Measurements from ENCODE around the gene ACVR1.
"Not testable (repeated sequence)": the region's sequence is repeated elsewhere in the genome, so short reads cannot be mapped to it uniquely, and the experiment has no call there.

Gene ACVR1

GRCh38 chr2:157779794-157780193 lies 96.3 kb downstream of the ACVR1 start:
- peaks cover 18 to 26% of the 10 kb centered on the region in 2 donors for H3K36me3 ChIP-seq (ENCODE audit: control insufficient read depth in 1 of 2, insufficient read depth in 2 of 2, low read length in 2 of 2)
- no peaks in the 10 kb centered on the region for H3K27me3 ChIP-seq (ENCODE audit: low read depth, low read length)
- H3K9me3 ChIP-seq (ENCODE audit: control insufficient read depth in 1 of 2, low read length in 2 of 2): no peaks in the 10 kb centered on the region
- no peak overlapping the region for H3K27ac ChIP-seq (ENCODE audit: low read length)
- H3K4me3 ChIP-seq (ENCODE audit: low read depth in 1 of 2, low read length in 2 of 2): no peak overlapping the region
- peaks cover 5 to 13% of the 10 kb centered on the region in 2 donors for H3K4me1 ChIP-seq (ENCODE audit: control insufficient read depth in 1 of 2, insufficient read depth in 2 of 2, low read length in 2 of 2)

- Histone ChIP-seq H3K27ac (ENCODE audit: low read length) (no peak overlapping the region), H3K9me3 (ENCODE audit: control insufficient read depth in 1 of 2, low read length in 2 of 2) (no peaks in the 10 kb centered on the region), H3K4me1 (ENCODE audit: control insufficient read depth in 1 of 2, insufficient read depth in 2 of 2, low read length in 2 of 2) (peaks cover 4 to 8% of the 10 kb centered on the region in 2 donors), H3K4me3 (ENCODE audit: low read depth in 1 of 2, low read length in 2 of 2) (no peak overlapping the region), H3K36me3 (ENCODE audit: control insufficient read depth in 1 of 2, insufficient read depth in 2 of 2, low read length in 2 of 2) (peaks cover 25 to 35% of the 10 kb centered on the region in 2 donors), H3K27me3 (ENCODE audit: low read depth, low read length) (no peaks in the 10 kb centered on the region)
These were observed 98.7 kb downstream of the ACVR1 start for GRCh38 chr2:157777427-157777826.

- Histone ChIP-seq H3K9me3 (ENCODE audit: control insufficient read depth in 1 of 2, low read length in 2 of 2) (no peaks in the 10 kb centered on the region), H3K4me1 (ENCODE audit: control insufficient read depth in 1 of 2, insufficient read depth in 2 of 2, low read length in 2 of 2) (no peaks in the 10 kb centered on the region), H3K36me3 (ENCODE audit: control insufficient read depth in 1 of 2, insufficient read depth in 2 of 2, low read length in 2 of 2) (peaks cover 51 to 60% of the 10 kb centered on the region in 2 donors), H3K27me3 (ENCODE audit: low read depth, low read length) (no peaks in the 10 kb centered on the region), H3K27ac (ENCODE audit: low read length) (no peak overlapping the region), H3K4me3 (ENCODE audit: low read depth in 1 of 2, low read length in 2 of 2) (no peak overlapping the region)
These were observed 104.9 kb downstream of the ACVR1 start for GRCh38 chr2:157771234-157771633.

GRCh38 chr2:157769856-157770255 lies 106.3 kb downstream of the ACVR1 start:
- Histone ChIP-seq H3K27ac (ENCODE audit: low read length) (no peak overlapping the region), H3K36me3 (ENCODE audit: control insufficient read depth in 1 of 2, insufficient read depth in 2 of 2, low read length in 2 of 2) (peaks cover 56 to 63% of the 10 kb centered on the region in 2 donors), H3K9me3 (ENCODE audit: control insufficient read depth in 1 of 2, low read length in 2 of 2) (no peaks in the 10 kb centered on the region), H3K4me3 (ENCODE audit: low read depth in 1 of 2, low read length in 2 of 2) (no peak overlapping the region), H3K27me3 (ENCODE audit: low read depth, low read length) (no peaks in the 10 kb centered on the region), H3K4me1 (ENCODE audit: control insufficient read depth in 1 of 2, insufficient read depth in 2 of 2, low read length in 2 of 2) (no peaks in the 10 kb centered on the region)

- no peak overlapping the region for H3K27ac ChIP-seq (ENCODE audit: low read length)
- peaks cover 40 to 77% of the 10 kb centered on the region in 2 donors for H3K36me3 ChIP-seq (ENCODE audit: control insufficient read depth in 1 of 2, insufficient read depth in 2 of 2, low read length in 2 of 2)
- H3K27me3 ChIP-seq (ENCODE audit: low read depth, low read length): no peaks in the 10 kb centered on the region
- no peak overlapping the region for H3K4me3 ChIP-seq (ENCODE audit: low read depth in 1 of 2, low read length in 2 of 2)
- H3K9me3 ChIP-seq (ENCODE audit: control insufficient read depth in 1 of 2, low read length in 2 of 2): no peaks in the 10 kb centered on the region
- no peaks in the 10 kb centered on the region for H3K4me1 ChIP-seq (ENCODE audit: control insufficient read depth in 1 of 2, insufficient read depth in 2 of 2, low read length in 2 of 2)
These were observed 111.7 kb downstream of the ACVR1 start for GRCh38 chr2:157764386-157764785.

- Histone ChIP-seq H3K4me1 (ENCODE audit: control insufficient read depth in 1 of 2, insufficient read depth in 2 of 2, low read length in 2 of 2) (no peaks in the 10 kb centered on the region), H3K4me3 (ENCODE audit: low read depth in 1 of 2, low read length in 2 of 2) (no peak overlapping the region), H3K36me3 (ENCODE audit: control insufficient read depth in 1 of 2, insufficient read depth in 2 of 2, low read length in 2 of 2) (peaks cover 37 to 70% of the 10 kb centered on the region in 2 donors), H3K27me3 (ENCODE audit: low read depth, low read length) (no peaks in the 10 kb centered on the region), H3K27ac (ENCODE audit: low read length) (no peak overlapping the region), H3K9me3 (ENCODE audit: control insufficient read depth in 1 of 2, low read length in 2 of 2) (peaks cover 7% of the 10 kb centered on the region in 2 donors)
These were observed 114.6 kb downstream of the ACVR1 start for GRCh38 chr2:157761520-157761919.

GRCh38 chr2:157760949-157761348 lies 115.2 kb downstream of the ACVR1 start:
- no peak overlapping the region for H3K4me3 ChIP-seq (ENCODE audit: low read depth in 1 of 2, low read length in 2 of 2)
- peaks cover 7 to 9% of the 10 kb centered on the region in 2 donors for H3K9me3 ChIP-seq (ENCODE audit: control insufficient read depth in 1 of 2, low read length in 2 of 2)
- no peaks in the 10 kb centered on the region for H3K27me3 ChIP-seq (ENCODE audit: low read depth, low read length)
- H3K27ac ChIP-seq (ENCODE audit: low read length): no peak overlapping the region
- H3K4me1 ChIP-seq (ENCODE audit: control insufficient read depth in 1 of 2, insufficient read depth in 2 of 2, low read length in 2 of 2): no peaks in the 10 kb centered on the region
- H3K36me3 ChIP-seq (ENCODE audit: control insufficient read depth in 1 of 2, insufficient read depth in 2 of 2, low read length in 2 of 2): peaks cover 34 to 70% of the 10 kb centered on the region in 2 donors

GRCh38 chr2:157759855-157760254 lies 116.3 kb downstream of the ACVR1 start:
- no peaks in the 10 kb centered on the region for H3K4me1 ChIP-seq (ENCODE audit: control insufficient read depth in 1 of 2, insufficient read depth in 2 of 2, low read length in 2 of 2)
- H3K36me3 ChIP-seq (ENCODE audit: control insufficient read depth in 1 of 2, insufficient read depth in 2 of 2, low read length in 2 of 2): peaks cover 23 to 62% of the 10 kb centered on the region in 2 donors
- H3K4me3 ChIP-seq (ENCODE audit: low read depth in 1 of 2, low read length in 2 of 2): no peak overlapping the region
- H3K27me3 ChIP-seq (ENCODE audit: low read depth, low read length): no peaks in the 10 kb centered on the region
- H3K27ac ChIP-seq (ENCODE audit: low read length): no peak overlapping the region
- H3K9me3 ChIP-seq (ENCODE audit: control insufficient read depth in 1 of 2, low read length in 2 of 2): peaks cover 7 to 12% of the 10 kb centered on the region in 2 donors

- Histone ChIP-seq H3K4me3 (ENCODE audit: low read depth in 1 of 2, low read length in 2 of 2) (no peak overlapping the region), H3K27me3 (ENCODE audit: low read depth, low read length) (no peaks in the 10 kb centered on the region), H3K4me1 (ENCODE audit: control insufficient read depth in 1 of 2, insufficient read depth in 2 of 2, low read length in 2 of 2) (no peaks in the 10 kb centered on the region), H3K36me3 (ENCODE audit: control insufficient read depth in 1 of 2, insufficient read depth in 2 of 2, low read length in 2 of 2) (peaks cover 19 to 53% of the 10 kb centered on the region in 2 donors), H3K27ac (ENCODE audit: low read length) (no peak overlapping the region), H3K9me3 (ENCODE audit: control insufficient read depth in 1 of 2, low read length in 2 of 2) (peaks cover 7 to 12% of the 10 kb centered on the region in 2 donors)
These were observed 117.5 kb downstream of the ACVR1 start for GRCh38 chr2:157758586-157758985.

- H3K36me3 ChIP-seq (ENCODE audit: control insufficient read depth in 1 of 2, insufficient read depth in 2 of 2, low read length in 2 of 2): peaks cover 16 to 47% of the 10 kb centered on the region in 2 donors
- H3K27ac ChIP-seq (ENCODE audit: low read length): no peak overlapping the region
- no peaks in the 10 kb centered on the region for H3K4me1 ChIP-seq (ENCODE audit: control insufficient read depth in 1 of 2, insufficient read depth in 2 of 2, low read length in 2 of 2)
- H3K4me3 ChIP-seq (ENCODE audit: low read depth in 1 of 2, low read length in 2 of 2): no peak overlapping the region
- H3K9me3 ChIP-seq (ENCODE audit: control insufficient read depth in 1 of 2, low read length in 2 of 2): peaks cover 7 to 12% of the 10 kb centered on the region in 2 donors
- H3K27me3 ChIP-seq (ENCODE audit: low read depth, low read length): no peaks in the 10 kb centered on the region
These were observed 118.6 kb downstream of the ACVR1 start for GRCh38 chr2:157757500-157757899.

- peaks cover 14 to 50% of the 10 kb centered on the region in 2 donors for H3K36me3 ChIP-seq (ENCODE audit: control insufficient read depth in 1 of 2, insufficient read depth in 2 of 2, low read length in 2 of 2)
- not testable (repeated sequence) for H3K4me1 ChIP-seq (ENCODE audit: control insufficient read depth in 1 of 2, insufficient read depth in 2 of 2, low read length in 2 of 2); H3K4me3 ChIP-seq (ENCODE audit: low read depth in 1 of 2, low read length in 2 of 2); H3K27me3 ChIP-seq (ENCODE audit: low read depth, low read length); H3K27ac ChIP-seq (ENCODE audit: low read length)
- H3K9me3 ChIP-seq (ENCODE audit: control insufficient read depth in 1 of 2, low read length in 2 of 2): peaks cover 7 to 12% of the 10 kb centered on the region in 2 donors
These were observed 119.7 kb downstream of the ACVR1 start for GRCh38 chr2:157756447-157756846.

- Histone ChIP-seq H3K4me1 (ENCODE audit: control insufficient read depth in 1 of 2, insufficient read depth in 2 of 2, low read length in 2 of 2) (peaks cover 0 to 5% of the 10 kb centered on the region in 2 donors), H3K27ac (ENCODE audit: low read length) (no peak overlapping the region), H3K36me3 (ENCODE audit: control insufficient read depth in 1 of 2, insufficient read depth in 2 of 2, low read length in 2 of 2) (peaks cover 0 to 24% of the 10 kb centered on the region in 2 donors), H3K9me3 (ENCODE audit: control insufficient read depth in 1 of 2, low read length in 2 of 2) (peaks cover 0 to 5% of the 10 kb centered on the region in 2 donors), H3K4me3 (ENCODE audit: low read depth in 1 of 2, low read length in 2 of 2) (no peak overlapping the region), H3K27me3 (ENCODE audit: low read depth, low read length) (no peaks in the 10 kb centered on the region)
These were observed 124.6 kb downstream of the ACVR1 start for GRCh38 chr2:157751462-157752058.

Measured in muscle layer of duodenum (tissue), 2 donors.